ENCODE measurements around the gene KMT2A.

GRCh38 chr11:118522571-118523072 is 86.3 kb downstream of the KMT2A start:
- TF ChIP-seq EZH2 (optimal IDR thresholded peaks at IDR 0.05; ENCODE audit: low read depth, low read length) (no peak), CTCF (IDR thresholded peaks at IDR 0.05; ENCODE audit: low read length) (peak; percentile 16; the same call in 1 of the 2 replicates)
